ENCODE data around the gene MORN1.

MORN1 gene

GRCh38 chr1:2287649-2288048 lies 103.7 kb downstream of the MORN1 start:
- no peak for DNase-seq

- no peak for DNase-seq
These were observed 104.4 kb downstream of the MORN1 start for GRCh38 chr1:2286923-2287322.

- no peak for DNase-seq
These were observed 106.4 kb downstream of the MORN1 start for GRCh38 chr1:2284932-2285331.

GRCh38 chr1:2283991-2284895 lies 107.1 kb downstream of the MORN1 start:
- no peak for DNase-seq

- DNase-seq, result no peak
These were observed 107.9 kb downstream of the MORN1 start for GRCh38 chr1:2283371-2283990.

GRCh38 chr1:2282556-2283270 lies 108.6 kb downstream of the MORN1 start:
- DNase-seq, result no peak

- DNase-seq, result no peak
These were observed 111.5 kb downstream of the MORN1 start for GRCh38 chr1:2279817-2280216.

GRCh38 chr1:2279210-2279639 lies 112.1 kb downstream of the MORN1 start:
- no peak for DNase-seq

GRCh38 chr1:2278591-2279209 lies 112.7 kb downstream of the MORN1 start:
- no peak for DNase-seq

- no peak for DNase-seq
These were observed 113.4 kb downstream of the MORN1 start for GRCh38 chr1:2277741-2278488.

- no peak for DNase-seq
These were observed 114.4 kb downstream of the MORN1 start for GRCh38 chr1:2276803-2277580.

- DNase-seq, result no peak
These were observed 115.4 kb downstream of the MORN1 start for GRCh38 chr1:2275796-2276536.

- no peak for DNase-seq
These were observed 116.4 kb downstream of the MORN1 start for GRCh38 chr1:2274929-2275475.

- DNase-seq, result no peak
These were observed 117.0 kb downstream of the MORN1 start for GRCh38 chr1:2274231-2274928.

GRCh38 chr1:2273401-2274090 lies 117.8 kb downstream of the MORN1 start:
- DNase-seq, result no peak

- no peak for DNase-seq
These were observed 118.5 kb downstream of the MORN1 start for GRCh38 chr1:2272686-2273400.

GRCh38 chr1:2271841-2272655 lies 119.3 kb downstream of the MORN1 start:
- DNase-seq, result no peak
